Prostate gland (tissue), 2 donors: ENCODE measurements around the gene MSH2.
"Not testable (repeated sequence)": the region's sequence is repeated elsewhere in the genome, so short reads cannot be mapped to it uniquely, and the experiment has no call there.

ENCODE experiments used
- CTCF ChIP-seq, 4 experiments: fragments of 200-600 bp in 2 of 4; fragments of 450-650 bp in 2 of 4; sonication (generic) in 2 of 4; IDR thresholded peaks; 1 replicate in 3 of 4; 2 replicates in 1 of 4; pipeline ENCODE4 v1.5.1; 2016 to 2019; ENCODE audit warnings: antibody characterized with exemption in 4 of 4, mild to moderate bottlenecking in 2 of 4, moderate library complexity in 2 of 4
- POLR2A ChIP-seq: fragments of 450-650 bp; IDR thresholded peaks from one replicate; pipeline ENCODE4 v1.6.1; 2016; ENCODE audit warnings: antibody characterized with exemption, mild to moderate bottlenecking
- POLR2AphosphoS5 ChIP-seq: sonication (generic); formaldehyde crosslinking; IDR thresholded peaks from one replicate; pipeline ENCODE4 v1.6.1; 2017; ENCODE audit warnings: antibody characterized with exemption

- not testable (repeated sequence) for TF ChIP-seq POLR2A; CTCF (IDR thresholded peaks at IDR 0.05); POLR2AphosphoS5
Observed at GRCh38 chr2:47406649-47407330, 3.8 kb downstream of the MSH2 start.
